Heart left ventricle (tissue), 13 donors: Measurements from ENCODE around the gene CXCL1.

Experiments
- POLR2A ChIP-seq, 2 donors: fragments of 450-650 bp; IDR thresholded peaks; one replicate each; pipeline ENCODE4 v1.6.1; 2017; ENCODE audit warnings: antibody characterized with exemption in 2 of 2, mild to moderate bottlenecking in 2 of 2, moderate library complexity in 2 of 2
- TF ChIP-seq, protein P1 (sequence below), 12 donors: fragments of 200-600 bp; sonication (generic) in 4 of 12; IDR thresholded peaks; one replicate each; pipeline versions ENCODE4 v1.5.0 to v1.8.0; 2018 to 2022; ENCODE audit warnings: antibody characterized with exemption in 12 of 12, mild to moderate bottlenecking in 5 of 12
- donor health status: ischemic (EF 13 %, LVEDD 7.1; RV severe dilation, severe dysfunction).
- donor health status: DM: no; HTN: yes; CAD: no.
- donor health status: DM: no; HTN: no; CAD: no.
- donor health status: ischemic (EF 25% LVEDD 6.9; RV normal size, moderate dysfunction).
- donor health status: ischemic (EF 25% LVEDD 5.7; RV mildly dilated, moderate dysfunction).
- donor health status: ischemic (EF 35%, LVEDD 5.7; RV mildly dilated, moderate dysfunction).
- donor health status: nonischemic (EF 11% LVEDD 7.7; RV severe dilation, severe dysfunction).
- donor health status: DM: yes; HTN: yes; CAD: no.
- donor health status: PGD.
- donor health status: ischemic (EF 29% LVEDD 5.4; RV normal size, mild dysfunction).
- donor health status: nonischemic (EF 23%, LVEDD 6.1; RV moderate dilation, normal function).

DNA sequence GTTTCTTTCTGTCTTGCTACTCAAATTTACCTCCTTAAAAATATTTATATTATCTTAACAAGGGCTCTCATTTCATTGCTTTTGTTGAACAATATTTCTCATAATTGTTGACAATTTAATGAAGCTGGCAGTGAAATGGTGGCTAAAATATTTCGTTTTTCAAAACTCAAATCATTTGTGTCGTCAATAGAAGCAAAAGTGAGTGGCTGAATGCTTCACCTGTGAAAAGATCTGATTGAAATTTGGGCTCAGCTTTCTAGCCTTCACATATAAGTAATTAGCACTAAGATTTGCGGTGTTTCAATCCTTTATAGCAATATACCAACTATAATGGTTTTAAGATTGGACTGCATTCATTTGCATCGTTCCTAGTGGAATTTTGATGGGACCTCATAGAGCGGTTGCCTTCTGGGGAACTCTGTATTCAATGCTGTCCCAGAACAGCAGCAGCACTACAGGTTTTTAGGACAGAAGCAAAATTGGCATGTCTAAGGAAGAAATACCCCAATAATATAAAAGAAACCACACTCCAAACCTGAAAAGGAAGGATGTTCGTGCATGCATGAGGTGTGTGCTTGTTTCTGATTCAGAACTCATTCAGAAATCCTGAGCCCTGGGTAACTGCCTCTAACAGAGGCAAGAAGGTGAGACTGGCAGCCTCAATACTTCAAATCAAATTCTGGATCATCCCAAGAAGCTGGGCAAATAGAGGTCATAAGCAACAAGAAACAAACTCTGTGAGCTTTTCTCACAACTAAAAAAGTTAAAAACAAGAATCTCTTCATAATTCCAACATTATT, 2.5 kb downstream of the CXCL1 start:
- TF ChIP-seq POLR2A (IDR thresholded peaks at IDR 0.05): no peak
- TF ChIP-seq, protein P1, sequence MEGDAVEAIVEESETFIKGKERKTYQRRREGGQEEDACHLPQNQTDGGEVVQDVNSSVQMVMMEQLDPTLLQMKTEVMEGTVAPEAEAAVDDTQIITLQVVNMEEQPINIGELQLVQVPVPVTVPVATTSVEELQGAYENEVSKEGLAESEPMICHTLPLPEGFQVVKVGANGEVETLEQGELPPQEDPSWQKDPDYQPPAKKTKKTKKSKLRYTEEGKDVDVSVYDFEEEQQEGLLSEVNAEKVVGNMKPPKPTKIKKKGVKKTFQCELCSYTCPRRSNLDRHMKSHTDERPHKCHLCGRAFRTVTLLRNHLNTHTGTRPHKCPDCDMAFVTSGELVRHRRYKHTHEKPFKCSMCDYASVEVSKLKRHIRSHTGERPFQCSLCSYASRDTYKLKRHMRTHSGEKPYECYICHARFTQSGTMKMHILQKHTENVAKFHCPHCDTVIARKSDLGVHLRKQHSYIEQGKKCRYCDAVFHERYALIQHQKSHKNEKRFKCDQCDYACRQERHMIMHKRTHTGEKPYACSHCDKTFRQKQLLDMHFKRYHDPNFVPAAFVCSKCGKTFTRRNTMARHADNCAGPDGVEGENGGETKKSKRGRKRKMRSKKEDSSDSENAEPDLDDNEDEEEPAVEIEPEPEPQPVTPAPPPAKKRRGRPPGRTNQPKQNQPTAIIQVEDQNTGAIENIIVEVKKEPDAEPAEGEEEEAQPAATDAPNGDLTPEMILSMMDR (IDR thresholded peaks at IDR 0.05): no peak
